Measurements from ENCODE around the gene FRAS1.

Gene FRAS1

DNA sequence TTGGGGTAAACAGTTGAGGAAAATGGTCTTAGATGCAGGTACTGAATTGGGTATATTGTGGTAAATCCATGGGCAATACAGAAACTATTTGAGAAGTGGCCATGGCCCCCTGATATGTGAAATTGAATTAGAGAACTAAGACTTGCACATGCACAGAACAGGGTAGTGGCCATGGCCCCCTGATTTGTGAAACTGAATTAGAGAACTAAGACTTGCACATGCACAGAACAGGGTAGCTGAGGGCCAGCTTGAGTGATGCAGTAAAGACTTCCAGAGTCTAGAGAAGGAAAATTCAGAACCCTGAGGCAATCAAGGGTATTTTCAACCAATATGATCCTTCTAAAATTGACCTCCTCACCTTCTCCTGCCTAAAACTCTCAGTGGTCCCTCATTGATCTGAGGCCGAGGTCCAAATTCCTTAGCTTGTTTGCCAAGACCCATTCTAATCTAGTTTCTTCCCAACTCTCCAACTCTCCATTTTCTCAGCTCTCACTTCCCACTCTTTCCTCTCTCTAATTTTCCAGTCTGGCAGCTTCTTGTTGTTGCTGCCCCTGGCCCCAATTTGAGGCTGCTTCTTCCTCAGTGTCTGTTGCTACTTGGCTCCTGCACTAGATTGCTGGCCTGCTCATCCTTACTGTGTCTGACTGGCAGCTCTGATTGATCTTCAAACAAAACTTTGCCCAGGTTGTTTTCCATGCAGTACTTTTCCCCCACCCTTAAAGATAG lies 72.4 kb downstream of the FRAS1 start:
- Histone ChIP-seq H3K4me3 (ENCODE audit: low read depth, low read length) (no peak overlapping the region), H3K9ac (ENCODE audit: low read depth, low read length) (no peak overlapping the region), H3K27me3 (ENCODE audit: control insufficient read depth, insufficient read depth, low read length) (no peaks in the 10 kb centered on the region), H3K36me3 (ENCODE audit: control insufficient read depth, insufficient read depth, low read length) (no peaks in the 10 kb centered on the region), H3K4me1 (ENCODE audit: control insufficient read depth, insufficient read depth, low read length) (peaks cover 9% of the 10 kb centered on the region), H3K9me3 (ENCODE audit: control insufficient read depth, insufficient read depth, low read length) (no peaks in the 10 kb centered on the region)

DNA sequence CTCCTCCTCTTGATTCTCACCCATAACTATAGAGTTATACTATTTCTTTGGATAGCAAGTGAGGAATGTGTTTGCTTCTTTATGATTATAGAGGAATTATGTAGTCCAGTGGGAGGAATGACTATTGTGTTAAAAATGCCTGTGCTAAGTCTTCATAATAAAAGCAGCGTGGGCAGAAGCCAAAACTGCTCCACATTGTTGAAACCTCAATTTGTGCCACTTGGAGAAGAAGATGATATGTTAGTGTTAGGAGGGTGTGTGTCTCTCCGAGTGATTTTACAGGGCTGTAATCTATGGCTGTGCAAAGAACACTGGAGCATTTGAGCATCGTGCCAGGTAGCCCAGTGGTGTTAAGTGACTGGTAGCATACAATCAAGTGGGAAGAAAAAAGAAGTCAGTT lies 74.3 kb downstream of the FRAS1 start:
- Histone ChIP-seq H3K9ac (ENCODE audit: low read depth, low read length) (no peak overlapping the region), H3K4me3 (ENCODE audit: low read depth, low read length) (no peak overlapping the region), H3K36me3 (ENCODE audit: control insufficient read depth, insufficient read depth, low read length) (no peaks in the 10 kb centered on the region), H3K4me1 (ENCODE audit: control insufficient read depth, insufficient read depth, low read length) (peaks cover 8% of the 10 kb centered on the region), H3K27me3 (ENCODE audit: control insufficient read depth, insufficient read depth, low read length) (no peaks in the 10 kb centered on the region), H3K9me3 (ENCODE audit: control insufficient read depth, insufficient read depth, low read length) (no peaks in the 10 kb centered on the region)

DNA sequence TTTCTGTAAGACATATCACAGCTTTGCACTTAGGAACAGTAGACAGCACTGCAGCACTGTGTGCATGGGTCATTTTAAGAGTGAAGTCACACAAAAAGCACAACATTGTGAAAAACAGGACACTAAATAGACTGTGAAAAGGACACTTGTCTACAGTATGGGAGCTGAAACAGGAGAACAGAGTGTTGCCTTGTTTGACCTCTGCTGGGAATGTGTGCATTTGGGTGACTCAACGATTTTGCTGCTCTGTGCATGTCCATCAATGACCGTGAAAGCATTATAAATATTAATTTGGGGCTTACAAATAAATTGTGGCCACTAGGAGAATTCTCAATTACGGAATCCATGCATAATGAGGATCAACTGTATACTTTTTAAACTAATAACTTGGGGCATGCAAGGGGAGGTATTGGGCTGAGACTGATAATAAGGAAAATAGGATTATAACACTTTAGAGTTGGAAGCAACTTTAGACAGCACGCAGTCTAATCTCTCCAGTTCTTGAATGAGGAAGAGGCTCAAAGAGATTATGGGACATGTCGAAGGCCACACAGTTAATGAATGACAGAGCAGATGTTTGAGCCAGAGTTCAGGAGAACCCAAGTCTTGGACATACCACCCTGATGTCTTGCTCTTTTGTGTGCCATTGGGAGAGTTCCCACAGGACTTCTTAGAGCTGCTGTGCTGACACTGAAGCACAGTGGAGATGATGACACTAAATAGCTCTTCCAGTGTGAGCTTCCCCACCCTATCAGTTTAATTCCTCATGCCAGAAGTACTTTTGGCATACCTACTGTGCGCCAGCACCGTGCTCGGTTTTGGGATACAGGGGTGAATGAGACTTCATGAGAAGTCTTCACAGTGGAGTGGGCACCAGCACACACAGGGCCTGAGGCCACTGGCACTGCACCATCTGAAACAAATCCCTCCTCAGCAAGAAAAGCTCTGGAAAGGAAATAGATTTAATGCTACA lies 79.3 kb downstream of the FRAS1 start:
- Histone ChIP-seq H3K27me3 (ENCODE audit: control insufficient read depth, insufficient read depth, low read length) (no peaks in the 10 kb centered on the region), H3K4me1 (ENCODE audit: control insufficient read depth, insufficient read depth, low read length) (peaks cover 7% of the 10 kb centered on the region), H3K36me3 (ENCODE audit: control insufficient read depth, insufficient read depth, low read length) (no peaks in the 10 kb centered on the region), H3K9me3 (ENCODE audit: control insufficient read depth, insufficient read depth, low read length) (no peaks in the 10 kb centered on the region), H3K9ac (ENCODE audit: low read depth, low read length) (no peak overlapping the region), H3K4me3 (ENCODE audit: low read depth, low read length) (no peak overlapping the region)

DNA sequence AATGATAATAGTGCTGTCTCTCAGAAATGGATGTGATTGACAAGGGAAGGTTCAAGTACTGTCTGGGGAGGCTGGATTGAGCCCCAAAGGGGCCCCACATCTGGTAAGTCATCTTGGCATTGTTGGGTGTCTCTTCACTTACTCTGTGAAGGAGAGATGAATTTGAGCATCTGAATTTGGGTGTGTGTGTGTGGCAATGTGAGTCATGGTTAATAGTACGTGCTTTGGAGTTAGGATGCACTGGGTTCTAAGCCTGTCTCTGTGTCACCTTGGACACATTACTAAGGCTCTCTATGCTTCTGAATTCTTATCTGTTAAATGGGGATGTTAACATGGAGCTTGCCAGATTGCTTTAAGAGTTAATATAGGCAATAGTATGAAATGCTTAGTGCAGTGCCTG lies 80.4 kb downstream of the FRAS1 start:
- H3K27me3 ChIP-seq (ENCODE audit: control insufficient read depth, insufficient read depth, low read length), result no peaks in the 10 kb centered on the region
- no peak overlapping the region for H3K9ac ChIP-seq (ENCODE audit: low read depth, low read length)
- no peaks in the 10 kb centered on the region for H3K36me3 ChIP-seq (ENCODE audit: control insufficient read depth, insufficient read depth, low read length)
- H3K4me1 ChIP-seq (ENCODE audit: control insufficient read depth, insufficient read depth, low read length), result peaks cover 2% of the 10 kb centered on the region
- no peak overlapping the region for H3K4me3 ChIP-seq (ENCODE audit: low read depth, low read length)
- no peaks in the 10 kb centered on the region for H3K9me3 ChIP-seq (ENCODE audit: control insufficient read depth, insufficient read depth, low read length)

DNA sequence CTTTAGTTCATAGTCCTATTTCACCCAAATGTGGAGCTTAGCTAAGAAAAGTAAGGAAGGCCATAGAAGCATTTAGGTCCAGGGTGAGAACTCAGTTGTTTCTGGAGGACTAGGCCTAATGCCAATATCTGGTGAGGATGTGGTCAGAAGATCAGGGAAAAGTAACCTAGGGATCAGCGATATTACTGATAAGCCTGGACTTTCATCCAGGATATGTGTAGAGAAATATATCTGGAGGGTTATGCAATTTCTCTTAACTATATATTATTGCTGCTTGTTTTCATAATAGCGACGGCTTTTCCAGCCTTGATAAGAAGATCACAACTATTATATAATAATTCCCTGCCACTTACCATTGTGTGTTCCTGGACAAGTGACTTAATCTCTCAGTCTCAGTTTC lies 81.1 kb downstream of the FRAS1 start:
- Histone ChIP-seq H3K9me3 (ENCODE audit: control insufficient read depth, insufficient read depth, low read length) (no peaks in the 10 kb centered on the region), H3K9ac (ENCODE audit: low read depth, low read length) (no peak overlapping the region), H3K4me1 (ENCODE audit: control insufficient read depth, insufficient read depth, low read length) (peaks cover 2% of the 10 kb centered on the region), H3K27me3 (ENCODE audit: control insufficient read depth, insufficient read depth, low read length) (no peaks in the 10 kb centered on the region), H3K36me3 (ENCODE audit: control insufficient read depth, insufficient read depth, low read length) (no peaks in the 10 kb centered on the region), H3K4me3 (ENCODE audit: low read depth, low read length) (no peak overlapping the region)

DNA sequence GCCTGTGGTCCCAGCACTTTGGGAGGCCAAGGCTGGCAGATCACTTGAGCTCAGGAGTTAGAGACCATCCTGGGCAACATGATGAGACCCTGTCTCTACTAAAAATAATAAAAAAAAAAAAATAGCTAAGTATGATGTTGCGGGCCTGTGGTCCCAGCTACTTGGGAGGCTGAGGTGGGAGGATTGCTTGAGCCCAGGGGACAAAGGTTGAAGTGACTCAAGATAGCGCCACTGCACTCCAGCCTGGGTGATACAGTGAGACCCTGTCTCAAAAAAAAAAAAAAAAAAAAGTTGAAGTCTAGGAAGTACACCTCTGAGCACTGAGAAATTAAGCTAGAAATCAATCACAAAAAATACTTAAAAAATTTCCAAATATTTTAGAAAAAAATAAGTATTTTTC lies 86.5 kb downstream of the FRAS1 start:
- H3K27me3 ChIP-seq (ENCODE audit: control insufficient read depth, insufficient read depth, low read length), result no peaks in the 10 kb centered on the region
- no peak overlapping the region for H3K4me3 ChIP-seq (ENCODE audit: low read depth, low read length)
- no peak overlapping the region for H3K9ac ChIP-seq (ENCODE audit: low read depth, low read length)
- no peaks in the 10 kb centered on the region for H3K4me1 ChIP-seq (ENCODE audit: control insufficient read depth, insufficient read depth, low read length)
- H3K9me3 ChIP-seq (ENCODE audit: control insufficient read depth, insufficient read depth, low read length), result no peaks in the 10 kb centered on the region
- no peaks in the 10 kb centered on the region for H3K36me3 ChIP-seq (ENCODE audit: control insufficient read depth, insufficient read depth, low read length)

DNA sequence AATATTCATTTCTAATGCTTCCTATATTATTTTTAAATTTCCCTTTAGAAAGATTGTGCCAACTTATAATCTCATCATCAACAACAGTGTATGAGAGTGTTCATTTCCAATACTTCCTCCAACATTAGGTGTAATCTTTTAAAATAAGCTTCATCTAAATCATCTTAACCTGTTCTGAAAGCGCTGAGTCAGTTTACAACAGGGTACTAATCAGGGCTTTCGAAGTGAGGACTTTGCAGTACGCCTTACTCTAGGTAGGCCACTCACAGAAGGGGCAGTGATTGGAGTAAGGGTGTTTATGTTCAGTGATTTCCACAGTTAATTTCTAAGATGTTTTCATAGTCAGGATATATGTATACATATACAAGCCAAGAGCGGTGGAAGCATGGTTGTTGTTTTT lies 87.9 kb downstream of the FRAS1 start:
- Histone ChIP-seq H3K9me3 (ENCODE audit: control insufficient read depth, insufficient read depth, low read length) (no peaks in the 10 kb centered on the region), H3K4me1 (ENCODE audit: control insufficient read depth, insufficient read depth, low read length) (no peaks in the 10 kb centered on the region), H3K36me3 (ENCODE audit: control insufficient read depth, insufficient read depth, low read length) (no peaks in the 10 kb centered on the region), H3K9ac (ENCODE audit: low read depth, low read length) (no peak overlapping the region), H3K27me3 (ENCODE audit: control insufficient read depth, insufficient read depth, low read length) (no peaks in the 10 kb centered on the region), H3K4me3 (ENCODE audit: low read depth, low read length) (no peak overlapping the region)

DNA sequence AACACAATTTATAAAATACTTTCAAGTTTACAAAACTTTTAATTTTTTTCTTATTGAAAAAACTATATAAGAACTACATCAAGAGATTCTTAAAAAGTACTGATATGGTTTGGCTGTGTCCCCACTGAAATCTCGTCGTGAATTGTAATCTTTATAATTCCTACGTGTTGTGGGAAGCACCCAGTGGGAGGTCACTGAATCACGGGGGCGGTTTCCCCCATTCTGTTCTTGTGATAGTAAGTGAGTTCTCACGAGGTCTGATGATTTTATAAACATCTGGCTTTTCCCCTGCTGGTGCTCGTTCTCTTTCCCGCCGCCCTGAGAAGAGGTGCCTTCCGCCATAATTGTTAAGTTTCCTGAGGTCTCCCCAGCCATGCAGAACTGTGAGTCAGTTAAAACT lies 88.5 kb downstream of the FRAS1 start:
- Histone ChIP-seq H3K27me3 (ENCODE audit: control insufficient read depth, insufficient read depth, low read length) (no peaks in the 10 kb centered on the region), H3K9me3 (ENCODE audit: control insufficient read depth, insufficient read depth, low read length) (no peaks in the 10 kb centered on the region), H3K4me1 (ENCODE audit: control insufficient read depth, insufficient read depth, low read length) (no peaks in the 10 kb centered on the region), H3K4me3 (ENCODE audit: low read depth, low read length) (no peak overlapping the region), H3K9ac (ENCODE audit: low read depth, low read length) (no peak overlapping the region), H3K36me3 (ENCODE audit: control insufficient read depth, insufficient read depth, low read length) (no peaks in the 10 kb centered on the region)

DNA sequence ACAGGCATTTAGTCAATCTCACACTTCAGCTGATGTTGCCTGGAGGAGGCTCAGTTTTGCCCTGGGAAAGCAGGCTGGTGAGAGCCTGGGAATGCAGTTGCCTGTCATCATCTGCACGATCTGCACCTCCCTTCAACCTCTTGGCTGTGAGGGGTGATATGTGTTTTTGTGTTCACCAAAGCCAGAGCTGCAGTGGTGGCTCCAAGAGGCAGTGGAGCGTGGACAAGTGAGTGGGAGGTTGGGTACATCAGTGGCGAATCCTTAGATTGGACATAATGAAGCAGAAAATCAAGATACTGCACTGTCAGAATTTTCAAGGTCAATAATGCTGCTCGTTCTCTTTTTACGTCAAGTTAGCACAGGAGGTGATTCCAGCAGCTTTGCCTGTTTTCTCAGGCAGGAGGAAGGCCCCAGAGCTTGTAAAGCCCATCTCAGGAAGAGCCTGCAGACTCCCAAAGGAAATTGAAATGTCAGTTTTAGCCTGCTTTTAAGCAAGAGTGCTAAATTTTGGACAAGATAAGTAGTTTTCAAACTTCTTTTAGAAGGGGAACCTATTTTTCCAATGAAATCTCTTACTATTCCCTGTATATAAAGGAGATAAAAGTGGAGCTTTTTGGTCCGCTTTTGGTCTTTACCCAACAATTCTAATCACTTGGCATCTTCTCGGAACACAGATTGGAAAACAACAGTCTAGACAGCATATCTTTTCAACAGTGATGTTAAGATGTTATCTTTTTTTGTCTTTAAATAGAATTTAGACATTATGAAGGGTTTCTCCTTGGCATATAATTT lies 92.8 kb downstream of the FRAS1 start:
- Histone ChIP-seq H3K4me1 (ENCODE audit: control insufficient read depth, insufficient read depth, low read length) (no peaks in the 10 kb centered on the region), H3K9ac (ENCODE audit: low read depth, low read length) (no peak overlapping the region), H3K27me3 (ENCODE audit: control insufficient read depth, insufficient read depth, low read length) (no peaks in the 10 kb centered on the region), H3K36me3 (ENCODE audit: control insufficient read depth, insufficient read depth, low read length) (no peaks in the 10 kb centered on the region), H3K4me3 (ENCODE audit: low read depth, low read length) (no peak overlapping the region), H3K9me3 (ENCODE audit: control insufficient read depth, insufficient read depth, low read length) (no peaks in the 10 kb centered on the region)

DNA sequence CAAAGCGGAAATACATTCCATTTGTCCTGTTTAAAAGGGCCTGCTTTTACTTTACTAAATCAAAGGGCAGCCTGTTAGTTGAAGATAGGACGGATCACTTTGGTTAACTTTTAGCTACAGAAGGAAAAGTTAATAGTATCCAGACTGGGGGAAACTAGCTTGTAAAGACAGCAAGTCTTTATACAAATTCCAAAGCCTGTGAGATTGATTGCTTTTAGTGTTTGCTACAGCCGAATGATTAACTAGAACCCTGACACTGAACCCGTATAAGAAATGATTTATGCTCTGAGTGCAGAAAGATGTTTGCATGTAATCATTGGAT lies 93.4 kb downstream of the FRAS1 start:
- Histone ChIP-seq H3K36me3 (ENCODE audit: control insufficient read depth, insufficient read depth, low read length) (no peaks in the 10 kb centered on the region), H3K9me3 (ENCODE audit: control insufficient read depth, insufficient read depth, low read length) (no peaks in the 10 kb centered on the region), H3K4me3 (ENCODE audit: low read depth, low read length) (no peak overlapping the region), H3K9ac (ENCODE audit: low read depth, low read length) (no peak overlapping the region), H3K27me3 (ENCODE audit: control insufficient read depth, insufficient read depth, low read length) (no peaks in the 10 kb centered on the region), H3K4me1 (ENCODE audit: control insufficient read depth, insufficient read depth, low read length) (peaks cover under 1% of the 10 kb centered on the region)

DNA sequence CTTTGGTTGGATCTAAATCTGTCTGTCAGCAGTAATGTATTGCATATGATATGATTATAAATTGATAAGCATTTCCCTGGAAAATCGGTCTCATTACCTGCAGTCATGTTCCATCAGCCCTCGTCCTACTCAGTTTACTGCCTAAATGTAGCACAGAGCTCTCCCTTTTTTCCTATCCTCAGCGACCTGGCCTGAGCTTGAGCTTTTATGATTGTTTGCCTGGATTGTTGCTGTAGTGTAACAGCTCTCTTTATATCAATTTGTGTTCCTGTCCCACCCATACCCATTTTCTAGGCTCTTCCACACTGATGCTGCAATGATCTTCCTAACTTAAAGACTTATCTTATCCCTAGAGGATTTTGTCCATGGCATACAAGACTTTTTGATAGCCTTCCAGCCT lies 95.7 kb downstream of the FRAS1 start:
- H3K36me3 ChIP-seq (ENCODE audit: control insufficient read depth, insufficient read depth, low read length), result no peaks in the 10 kb centered on the region
- H3K9me3 ChIP-seq (ENCODE audit: control insufficient read depth, insufficient read depth, low read length), result no peaks in the 10 kb centered on the region
- H3K4me1 ChIP-seq (ENCODE audit: control insufficient read depth, insufficient read depth, low read length), result peaks cover 13% of the 10 kb centered on the region
- H3K9ac ChIP-seq (ENCODE audit: low read depth, low read length), result no peak overlapping the region
- no peak overlapping the region for H3K4me3 ChIP-seq (ENCODE audit: low read depth, low read length)
- no peaks in the 10 kb centered on the region for H3K27me3 ChIP-seq (ENCODE audit: control insufficient read depth, insufficient read depth, low read length)
